ENCODE measurements around the gene MRPL28. TPM values are rescaled to one million over a fixed set of nuclear protein-coding genes. Genes with fewer than 3 reads are reported as not detected.
A peak's percentile ranks its signal among the peaks of the same experiment; 100 is the strongest.

MRPL28 gene
- total RNA-seq, 2 donors from 2014 or later = 33.2 to 59.2 TPM

- Histone ChIP-seq H3K9me3 (no peaks in the 10 kb centered on the region), H3K4me3 (no peak overlapping the region), H3K27ac (no peak overlapping the region), H3K27me3 (replicated peaks; ENCODE audit: insufficient read depth) (no peaks in the 10 kb centered on the region), H3K36me3 (peaks cover 6% of the 10 kb centered on the region), H3K4me1 (ENCODE audit: control insufficient read depth in 1 of 2, low read depth in 2 of 2) (peaks cover 0 to 2% of the 10 kb centered on the region in 2 donors)
- DNase-seq (ENCODE audit: low spot score) (no peak), ATAC-seq (ENCODE audit: insufficient number of reproducible peaks, low FRiP score, low read depth) (no peak)
- no peak for TF ChIP-seq CTCF (IDR thresholded peaks at IDR 0.05)
Observed at GRCh38 chr16:407253-407652, 36.9 kb upstream of the MRPL28 start.

DNA sequence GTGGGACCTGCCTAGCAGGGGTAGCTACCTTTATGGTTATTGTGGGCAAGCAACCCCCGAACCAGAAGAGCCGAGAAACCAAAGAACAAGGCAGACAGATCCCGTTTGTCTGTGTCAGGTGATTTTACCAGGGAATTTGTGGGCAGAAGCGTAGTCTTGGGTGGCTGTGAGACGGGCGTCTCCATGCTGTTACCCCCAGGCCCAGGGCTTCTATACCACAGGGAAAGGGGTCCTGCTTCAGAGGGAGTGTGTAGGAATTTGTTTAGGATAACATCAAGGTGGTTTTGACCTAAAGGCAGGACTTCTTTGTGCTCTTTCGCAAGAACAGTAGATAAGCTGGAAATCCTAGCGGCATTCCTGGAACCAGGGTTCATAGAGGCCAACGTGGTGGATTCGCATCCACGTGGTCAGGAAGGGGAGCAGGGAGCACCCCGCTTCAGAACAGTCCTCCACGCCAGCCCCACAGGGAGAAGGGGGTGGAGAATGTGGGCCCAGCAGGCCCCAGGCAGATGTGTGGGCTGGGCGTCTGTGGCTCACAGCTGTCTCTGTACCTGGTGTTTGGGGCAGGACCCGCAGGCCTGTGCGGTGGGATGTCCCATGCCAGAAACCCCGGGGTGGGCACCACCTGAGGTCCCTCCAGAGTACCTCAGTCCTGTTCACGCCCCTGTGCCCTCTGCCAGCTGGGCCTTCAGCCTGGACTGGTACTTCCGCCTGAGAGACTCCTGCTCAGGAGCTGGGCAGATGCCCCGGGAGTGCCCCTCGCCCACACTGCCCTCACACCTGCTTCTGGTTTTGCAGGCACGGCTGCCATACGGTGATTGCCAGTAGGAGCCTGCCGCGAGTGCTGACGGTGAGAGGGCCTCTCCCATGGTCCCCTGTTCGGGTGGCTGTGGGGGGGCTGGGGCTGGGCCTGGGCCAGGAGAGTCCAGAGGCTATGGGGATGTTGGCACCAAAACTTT, 35.5 kb upstream of the MRPL28 start:
- H3K9me3 ChIP-seq = no peaks in the 10 kb centered on the region
- no peak overlapping the region for H3K27ac ChIP-seq
- no peaks in the 10 kb centered on the region for H3K27me3 ChIP-seq (replicated peaks; ENCODE audit: insufficient read depth)
- ATAC-seq (ENCODE audit: insufficient number of reproducible peaks, low FRiP score, low read depth) = no peak
- H3K4me1 ChIP-seq (ENCODE audit: control insufficient read depth in 1 of 2, low read depth in 2 of 2) = peaks cover 0 to 11% of the 10 kb centered on the region in 2 donors
- H3K4me3 ChIP-seq = no peak overlapping the region
- H3K36me3 ChIP-seq = peaks cover 2% of the 10 kb centered on the region
- no peak for TF ChIP-seq CTCF (IDR thresholded peaks at IDR 0.05)
- DNase-seq (ENCODE audit: low spot score) = no peak

GRCh38 chr16:404971-405486, 34.7 kb upstream of the MRPL28 start:
- H3K36me3 ChIP-seq = no peaks in the 10 kb centered on the region
- no peaks in the 10 kb centered on the region for H3K9me3 ChIP-seq
- DNase-seq (ENCODE audit: low spot score) (no peak), ATAC-seq (ENCODE audit: insufficient number of reproducible peaks, low FRiP score, low read depth) (no peak)
- H3K27ac ChIP-seq = no peak overlapping the region
- peaks cover 0 to 19% of the 10 kb centered on the region in 2 donors for H3K4me1 ChIP-seq (ENCODE audit: control insufficient read depth in 1 of 2, low read depth in 2 of 2)
- H3K4me3 ChIP-seq = no peak overlapping the region
- H3K27me3 ChIP-seq (replicated peaks; ENCODE audit: insufficient read depth) = no peaks in the 10 kb centered on the region
- no peak for TF ChIP-seq CTCF (IDR thresholded peaks at IDR 0.05)

DNA sequence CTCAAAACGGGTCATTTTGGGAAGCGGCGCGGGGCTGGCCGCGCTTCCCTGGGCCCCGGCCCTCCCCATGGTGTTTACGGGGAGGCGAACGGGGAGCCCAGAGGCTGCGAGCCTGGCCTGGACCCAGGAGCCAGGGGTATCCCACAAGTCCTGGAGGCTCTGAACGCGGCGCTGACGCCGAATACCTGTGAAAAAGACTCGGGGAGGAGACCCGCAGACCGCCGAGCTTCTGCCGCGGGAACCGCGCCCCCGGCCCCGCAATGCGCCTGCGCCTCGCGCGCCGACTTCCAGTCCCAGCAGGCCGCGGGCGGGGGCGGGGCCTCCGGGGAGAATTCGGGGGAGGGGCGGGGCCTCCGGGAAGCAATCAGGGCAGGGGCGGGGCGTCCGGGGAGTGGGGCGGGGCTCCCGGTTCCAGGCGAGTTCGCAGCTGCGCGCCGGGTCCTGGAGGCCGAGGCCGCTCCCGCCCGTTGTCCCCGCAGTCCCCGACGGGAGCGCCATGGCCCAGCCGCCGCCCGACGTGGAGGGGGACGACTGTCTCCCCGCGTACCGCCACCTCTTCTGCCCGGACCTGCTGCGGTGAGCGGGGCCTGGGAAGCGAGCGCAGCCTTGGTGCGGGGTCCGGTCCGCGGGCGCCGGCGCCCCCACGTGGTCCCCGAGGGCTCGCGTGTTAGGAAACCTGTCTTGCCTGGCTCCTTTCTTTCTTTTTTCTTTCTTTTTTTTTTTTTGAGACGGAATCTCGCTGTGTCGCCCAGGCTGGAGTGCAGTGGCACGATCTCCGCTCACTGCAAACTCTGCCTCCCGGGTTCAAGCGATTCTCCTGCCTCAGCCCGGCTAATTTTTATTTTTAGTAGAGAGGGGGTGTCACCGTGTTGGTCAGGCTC, 31.4 kb upstream of the MRPL28 start, which contains the start of gene DECR2:
Gene DECR2 (plus strand): TSS at position 418 of the 881 bp plus-strand sequence. CDS start 79 bp downstream, at position 497.
- peaks cover 0 to 31% of the 10 kb centered on the region in 2 donors for H3K4me1 ChIP-seq (ENCODE audit: control insufficient read depth in 1 of 2, low read depth in 2 of 2)
- no peaks in the 10 kb centered on the region for H3K36me3 ChIP-seq
- peak; percentile 44 for TF ChIP-seq CTCF (IDR thresholded peaks at IDR 0.05)
- DNase-seq (ENCODE audit: low spot score) (peak; percentile 86), ATAC-seq (ENCODE audit: insufficient number of reproducible peaks, low FRiP score, low read depth) (peak; percentile 76)
- H3K9me3 ChIP-seq = no peaks in the 10 kb centered on the region
- H3K27me3 ChIP-seq (replicated peaks; ENCODE audit: insufficient read depth) = no peaks in the 10 kb centered on the region
- peak within 1 kb of the TSS; percentile 99 for H3K4me3 ChIP-seq
- peak within 1 kb of the TSS; percentile 84 to 91 for H3K27ac ChIP-seq
